Measurements from ENCODE around the gene LRBA. TPM values are rescaled to one million over a fixed set of nuclear protein-coding genes. Genes with fewer than 3 reads are reported as not detected.

Gene LRBA
- total and polyA plus RNA-seq, 9 of the 15 experiments (the other 6 are each of a cell fraction or from before 2014, with no cell fraction given), result 24.2 to 88.7 (median 59.7) TPM

GRCh38 chr4:150321113-150321512 lies 694.0 kb downstream of the LRBA start (continued):
- TF ChIP-seq ZNF75A (CRISPR knock-in tag; IDR thresholded peaks at IDR 0.05), result no peak
- TF ChIP-seq TBL1XR1 (IDR thresholded peaks at IDR 0.05; ENCODE audit: low read length in 2 of 2), result peak in 1 of 2 experiments; percentile 51; a peak in 1 of 4 replicates
- no peak for TF ChIP-seq TRIM25 (IDR thresholded peaks at IDR 0.05; ENCODE audit: borderline replicate concordance)
- TF ChIP-seq MGA (IDR thresholded peaks at IDR 0.05), result peak; percentile 99
- TF ChIP-seq MECOM (CRISPR knock-in tag; IDR thresholded peaks at IDR 0.05), result peak; percentile 92
- TF ChIP-seq OTX1 (CRISPR knock-in tag; IDR thresholded peaks at IDR 0.05), result peak; percentile 80; the same call in 1 of the 2 replicates
- peak; percentile 90 for TF ChIP-seq ZNF41 (CRISPR knock-in tag; conservative IDR thresholded peaks at IDR 0.05)
- 0 out of 2 replicates have a peak, but pooled peaks have one; percentile 65 for TF ChIP-seq ZNF212 (CRISPR knock-in tag; IDR thresholded peaks at IDR 0.05)
- 0 out of 2 replicates have a peak, but pooled peaks have one; percentile 10 for TF ChIP-seq STAT5A (IDR thresholded peaks at IDR 0.05; ENCODE audit: borderline replicate concordance, low read length)
- TF ChIP-seq HINFP (tag; conservative IDR thresholded peaks at IDR 0.05; ENCODE audit: low read depth), result 0 out of 2 replicates have a peak, but pooled peaks have one; percentile 56
- no peak for TF ChIP-seq HNRNPL (IDR thresholded peaks at IDR 0.05; ENCODE audit: low read depth, low read length)
- TF ChIP-seq CBFA2T2 (conservative IDR thresholded peaks at IDR 0.05), result peak; percentile 72

Measured in K562 (cell line).